ENCODE measurements around the gene BSN.

- TF ChIP-seq EGR1 (IDR thresholded peaks at IDR 0.05) = no peak
- TF ChIP-seq, protein P1, sequence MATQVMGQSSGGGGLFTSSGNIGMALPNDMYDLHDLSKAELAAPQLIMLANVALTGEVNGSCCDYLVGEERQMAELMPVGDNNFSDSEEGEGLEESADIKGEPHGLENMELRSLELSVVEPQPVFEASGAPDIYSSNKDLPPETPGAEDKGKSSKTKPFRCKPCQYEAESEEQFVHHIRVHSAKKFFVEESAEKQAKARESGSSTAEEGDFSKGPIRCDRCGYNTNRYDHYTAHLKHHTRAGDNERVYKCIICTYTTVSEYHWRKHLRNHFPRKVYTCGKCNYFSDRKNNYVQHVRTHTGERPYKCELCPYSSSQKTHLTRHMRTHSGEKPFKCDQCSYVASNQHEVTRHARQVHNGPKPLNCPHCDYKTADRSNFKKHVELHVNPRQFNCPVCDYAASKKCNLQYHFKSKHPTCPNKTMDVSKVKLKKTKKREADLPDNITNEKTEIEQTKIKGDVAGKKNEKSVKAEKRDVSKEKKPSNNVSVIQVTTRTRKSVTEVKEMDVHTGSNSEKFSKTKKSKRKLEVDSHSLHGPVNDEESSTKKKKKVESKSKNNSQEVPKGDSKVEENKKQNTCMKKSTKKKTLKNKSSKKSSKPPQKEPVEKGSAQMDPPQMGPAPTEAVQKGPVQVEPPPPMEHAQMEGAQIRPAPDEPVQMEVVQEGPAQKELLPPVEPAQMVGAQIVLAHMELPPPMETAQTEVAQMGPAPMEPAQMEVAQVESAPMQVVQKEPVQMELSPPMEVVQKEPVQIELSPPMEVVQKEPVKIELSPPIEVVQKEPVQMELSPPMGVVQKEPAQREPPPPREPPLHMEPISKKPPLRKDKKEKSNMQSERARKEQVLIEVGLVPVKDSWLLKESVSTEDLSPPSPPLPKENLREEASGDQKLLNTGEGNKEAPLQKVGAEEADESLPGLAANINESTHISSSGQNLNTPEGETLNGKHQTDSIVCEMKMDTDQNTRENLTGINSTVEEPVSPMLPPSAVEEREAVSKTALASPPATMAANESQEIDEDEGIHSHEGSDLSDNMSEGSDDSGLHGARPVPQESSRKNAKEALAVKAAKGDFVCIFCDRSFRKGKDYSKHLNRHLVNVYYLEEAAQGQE (IDR thresholded peaks at IDR 0.05; ENCODE audit: low read depth) = no peak
- TF ChIP-seq YY1 (IDR thresholded peaks at IDR 0.05; ENCODE audit: low read depth) = no peak
- TF ChIP-seq CEBPB (IDR thresholded peaks at IDR 0.05) = no peak
- no peak for TF ChIP-seq TCF12 (IDR thresholded peaks at IDR 0.05; ENCODE audit: low read depth)
- TF ChIP-seq TEAD4 (IDR thresholded peaks at IDR 0.05) = no peak
- no peak for TF ChIP-seq FOXM1 (IDR thresholded peaks at IDR 0.05; ENCODE audit: borderline replicate concordance, low read depth)
- TF ChIP-seq MAX (IDR thresholded peaks at IDR 0.05) = no peak
- TF ChIP-seq, protein P2, sequence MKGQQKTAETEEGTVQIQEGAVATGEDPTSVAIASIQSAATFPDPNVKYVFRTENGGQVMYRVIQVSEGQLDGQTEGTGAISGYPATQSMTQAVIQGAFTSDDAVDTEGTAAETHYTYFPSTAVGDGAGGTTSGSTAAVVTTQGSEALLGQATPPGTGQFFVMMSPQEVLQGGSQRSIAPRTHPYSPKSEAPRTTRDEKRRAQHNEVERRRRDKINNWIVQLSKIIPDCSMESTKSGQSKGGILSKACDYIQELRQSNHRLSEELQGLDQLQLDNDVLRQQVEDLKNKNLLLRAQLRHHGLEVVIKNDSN (IDR thresholded peaks at IDR 0.05) = no peak
- TF ChIP-seq TAF1 (IDR thresholded peaks at IDR 0.05; ENCODE audit: low read depth) = no peak
Observed at GRCh38 chr3:49703956-49704355, 149.7 kb downstream of the BSN start.
